AG09319 (cell line): Measurements from ENCODE around the gene KCNIP4.

ENCODE experiments used
- DNase-seq: peaks from one replicate; pipeline ENCODE4 v3.0.0-alpha.2; 2010; ENCODE audit warnings: low read depth; ENCODE audit errors: extremely low read depth
- TF ChIP-seq, protein P1 (sequence below): IDR thresholded peaks from 2 replicates; pipeline ENCODE4 v1.5.1; 2011; ENCODE audit warnings: low read depth, mild to moderate bottlenecking, inconsistent platforms, low read length, moderate library complexity

The KCNIP4 gene

DNA sequence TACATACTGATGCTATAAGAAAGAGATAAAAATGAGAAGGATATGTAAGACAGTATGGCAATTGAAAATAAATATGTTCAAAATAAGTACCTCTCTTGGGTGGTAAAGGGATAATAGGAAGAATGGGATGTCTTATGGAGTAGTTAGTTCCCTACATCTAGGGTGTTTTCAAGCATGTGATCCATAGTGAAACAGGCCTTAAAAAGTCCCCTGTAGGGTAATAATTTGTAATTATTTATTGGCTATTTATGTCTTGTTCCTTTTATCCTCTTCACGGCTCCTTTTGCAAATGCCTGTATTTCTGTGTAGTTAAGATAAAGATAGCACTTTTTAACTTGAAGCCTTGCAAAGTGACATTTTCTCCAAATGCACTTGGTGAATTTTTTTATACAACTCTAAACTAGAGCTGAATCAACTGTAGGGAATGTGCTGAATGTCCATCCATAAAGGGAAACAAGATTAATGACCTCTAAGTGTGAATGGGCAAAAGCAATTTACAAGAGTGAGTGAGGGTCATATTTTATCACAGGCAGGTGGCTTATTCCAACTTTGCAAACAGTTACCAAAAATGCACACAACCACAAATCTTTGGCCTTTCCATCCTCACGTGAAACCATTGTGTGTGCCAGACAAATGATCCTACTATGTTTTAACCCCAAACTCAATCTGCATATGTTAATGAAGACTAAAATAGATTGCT lies 299.0 kb downstream of the KCNIP4 start:
- no peak for DNase-seq
- TF ChIP-seq, protein P1, sequence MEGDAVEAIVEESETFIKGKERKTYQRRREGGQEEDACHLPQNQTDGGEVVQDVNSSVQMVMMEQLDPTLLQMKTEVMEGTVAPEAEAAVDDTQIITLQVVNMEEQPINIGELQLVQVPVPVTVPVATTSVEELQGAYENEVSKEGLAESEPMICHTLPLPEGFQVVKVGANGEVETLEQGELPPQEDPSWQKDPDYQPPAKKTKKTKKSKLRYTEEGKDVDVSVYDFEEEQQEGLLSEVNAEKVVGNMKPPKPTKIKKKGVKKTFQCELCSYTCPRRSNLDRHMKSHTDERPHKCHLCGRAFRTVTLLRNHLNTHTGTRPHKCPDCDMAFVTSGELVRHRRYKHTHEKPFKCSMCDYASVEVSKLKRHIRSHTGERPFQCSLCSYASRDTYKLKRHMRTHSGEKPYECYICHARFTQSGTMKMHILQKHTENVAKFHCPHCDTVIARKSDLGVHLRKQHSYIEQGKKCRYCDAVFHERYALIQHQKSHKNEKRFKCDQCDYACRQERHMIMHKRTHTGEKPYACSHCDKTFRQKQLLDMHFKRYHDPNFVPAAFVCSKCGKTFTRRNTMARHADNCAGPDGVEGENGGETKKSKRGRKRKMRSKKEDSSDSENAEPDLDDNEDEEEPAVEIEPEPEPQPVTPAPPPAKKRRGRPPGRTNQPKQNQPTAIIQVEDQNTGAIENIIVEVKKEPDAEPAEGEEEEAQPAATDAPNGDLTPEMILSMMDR: no peak

DNA sequence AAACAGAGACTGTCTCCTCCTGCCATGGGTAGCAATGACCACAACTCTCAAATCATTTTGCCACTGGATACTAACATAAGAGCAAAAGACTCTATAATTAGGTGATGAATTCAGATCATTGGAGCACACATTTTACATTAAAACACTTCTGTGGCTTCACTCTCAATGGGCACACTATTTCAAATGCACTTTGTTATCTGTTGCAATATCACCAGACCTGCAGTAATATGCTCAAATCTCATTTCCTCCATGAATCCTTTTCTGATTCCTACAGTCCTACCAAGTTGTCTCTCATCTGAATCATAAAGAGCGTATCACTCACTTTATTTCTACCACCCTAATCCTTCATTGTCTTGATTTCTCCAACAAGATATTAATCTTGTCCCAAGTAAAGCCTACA lies 302.8 kb downstream of the KCNIP4 start:
- TF ChIP-seq, protein P1: no peak
- DNase-seq: no peak

DNA sequence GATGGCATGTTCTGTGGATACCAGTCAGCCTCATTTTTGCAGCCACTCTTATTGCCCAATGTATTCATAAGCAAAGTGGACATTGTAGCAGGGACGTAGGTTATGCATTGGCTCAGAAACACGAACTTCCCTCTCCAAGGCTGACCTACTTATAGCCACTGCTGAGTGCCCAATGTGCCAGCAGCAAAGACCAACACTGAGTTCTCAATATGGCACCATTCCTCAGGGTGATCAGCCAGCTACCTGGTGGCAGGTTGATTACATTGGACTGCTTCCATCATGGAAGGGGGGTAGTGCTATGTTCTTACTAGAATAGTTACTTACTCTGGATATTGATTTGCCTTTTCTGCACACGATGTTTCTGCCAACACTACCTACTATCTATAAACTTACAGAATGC lies 306.9 kb downstream of the KCNIP4 start:
- TF ChIP-seq, protein P1: no peak
- no peak for DNase-seq

DNA sequence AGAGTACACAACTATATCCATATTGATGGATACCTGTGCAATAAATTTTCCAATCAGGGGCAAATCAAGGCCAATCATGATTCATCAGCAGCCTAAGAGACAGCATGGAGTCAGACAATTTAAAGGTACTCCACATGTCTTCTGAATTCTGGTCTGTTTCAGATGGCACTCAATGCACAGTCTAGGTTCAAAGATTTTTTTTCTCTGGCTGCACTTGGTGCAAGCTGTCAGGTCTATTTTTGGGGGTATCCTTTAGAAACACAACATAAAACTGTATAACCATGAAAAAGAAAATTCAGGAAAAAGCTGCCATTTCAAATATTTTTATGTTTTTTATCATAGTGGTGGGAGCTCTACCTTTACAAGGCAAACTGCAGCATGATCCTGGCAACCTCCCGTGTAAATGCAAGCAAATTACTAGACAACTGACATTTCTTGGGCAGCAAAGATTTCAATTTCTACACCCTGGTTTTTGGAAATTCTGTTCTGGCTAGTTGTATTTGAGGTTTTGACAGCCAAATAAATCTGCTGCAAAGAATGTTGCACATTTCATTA lies 310.3 kb downstream of the KCNIP4 start:
- no peak for DNase-seq
- TF ChIP-seq, protein P1: no peak

DNA sequence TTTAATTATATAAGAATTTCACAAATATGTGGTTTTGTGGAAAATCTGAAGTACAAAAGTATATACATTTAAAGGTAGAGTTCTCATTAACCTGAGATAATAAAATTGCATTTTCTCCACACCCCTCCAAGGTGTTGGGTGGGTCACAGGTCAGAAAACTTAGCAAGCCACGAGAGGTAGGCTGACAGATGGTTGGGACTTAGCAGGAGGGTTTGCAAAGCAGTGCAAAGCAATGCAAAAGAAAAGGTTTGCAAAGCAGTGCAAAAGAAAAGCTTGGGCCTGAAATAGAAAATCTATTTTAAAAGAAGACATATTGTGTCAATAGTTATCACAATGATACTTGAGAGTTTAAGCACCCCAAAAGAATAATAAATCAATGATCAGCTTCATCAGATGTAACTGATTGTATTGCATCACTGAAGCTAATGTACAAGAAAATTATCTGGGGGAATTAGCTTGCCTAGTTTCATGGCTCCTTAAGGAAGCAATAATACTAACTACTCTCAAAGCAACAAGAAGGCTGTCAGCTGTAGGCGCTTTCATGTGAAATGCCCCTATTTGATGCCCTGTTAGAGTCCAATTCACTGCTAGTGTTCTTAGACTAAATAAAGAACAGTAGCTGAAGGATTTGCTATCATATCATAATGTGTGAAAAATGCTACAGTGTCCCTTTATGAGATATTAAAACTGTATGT lies 319.5 kb downstream of the KCNIP4 start:
- DNase-seq: no peak
- TF ChIP-seq, protein P1: no peak

DNA sequence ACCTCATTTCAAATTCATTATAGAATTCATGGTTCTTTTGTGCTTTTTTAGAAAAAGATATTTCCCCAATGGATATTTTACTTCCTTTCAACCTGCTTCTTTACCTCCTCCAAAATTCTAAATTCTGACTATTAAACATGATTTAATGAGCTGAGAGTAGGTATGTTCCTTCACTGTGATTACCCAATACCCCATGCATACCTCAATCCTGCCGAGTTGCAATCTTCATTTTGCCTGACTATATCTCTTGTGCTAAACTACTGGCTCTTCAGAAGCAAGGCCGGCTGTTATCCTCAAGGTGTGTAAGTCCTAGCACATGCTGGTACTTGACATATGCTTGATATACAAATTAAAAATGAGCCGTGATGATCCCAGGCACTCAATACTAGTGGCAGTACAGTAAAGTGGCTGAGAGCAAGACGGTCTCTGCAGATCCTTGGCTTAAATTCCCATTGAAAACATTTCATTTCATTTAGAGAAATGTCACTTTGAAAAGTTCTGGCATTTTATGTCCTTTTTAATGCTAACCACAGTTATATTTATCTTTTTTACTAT lies 320.4 kb downstream of the KCNIP4 start:
- DNase-seq: no peak
- TF ChIP-seq, protein P1: no peak

DNA sequence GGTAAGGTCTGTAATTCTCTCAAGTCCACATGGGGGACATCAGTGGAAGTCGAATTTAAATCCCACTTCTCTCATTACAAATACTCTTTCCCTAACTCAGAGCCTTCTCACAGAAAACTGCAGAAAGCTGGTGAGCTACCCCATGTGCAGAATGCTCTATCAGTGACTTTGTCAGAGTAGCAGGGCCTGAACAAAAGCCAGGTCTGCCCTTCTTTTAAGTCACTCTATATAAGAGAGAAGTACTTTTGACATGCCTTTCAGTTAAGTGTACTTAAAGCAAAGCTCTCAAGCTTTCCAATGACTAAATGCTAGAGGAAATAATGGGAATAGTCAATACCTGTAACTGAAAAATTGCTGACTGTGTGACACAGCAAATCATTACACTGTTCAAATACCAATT lies 323.1 kb downstream of the KCNIP4 start:
- no peak for DNase-seq
- TF ChIP-seq, protein P1: no peak
